Astrocyte of the cerebellum (primary cell): ENCODE measurements around the gene POP4.
"Not testable (repeated sequence)": the region's sequence is repeated elsewhere in the genome, so short reads cannot be mapped to it uniquely, and the experiment has no call there.

Source experiments
- DNase-seq: peaks from one replicate; pipeline ENCODE4 v3.0.0-alpha.2; 2011; ENCODE audit warnings: low read depth
- H3K4me3 ChIP-seq: 2 replicates; pipeline ENCODE4 v1.5.1; 2011; ENCODE audit warnings: mild to moderate bottlenecking, low read depth, low read length, moderate library complexity
- CTCF ChIP-seq: IDR thresholded peaks from 2 replicates; pipeline ENCODE4 v1.5.1; 2012; ENCODE audit warnings: low read length, low read depth, moderate library complexity, mild to moderate bottlenecking; ENCODE audit errors: missing control alignments
- in situ Hi-C: cut with HindIII; loops from 2 replicates; pipeline ENCODE4 v1.10.0; 2017; ENCODE audit warnings: low sequenced_read_pairs

POP4 gene

DNA sequence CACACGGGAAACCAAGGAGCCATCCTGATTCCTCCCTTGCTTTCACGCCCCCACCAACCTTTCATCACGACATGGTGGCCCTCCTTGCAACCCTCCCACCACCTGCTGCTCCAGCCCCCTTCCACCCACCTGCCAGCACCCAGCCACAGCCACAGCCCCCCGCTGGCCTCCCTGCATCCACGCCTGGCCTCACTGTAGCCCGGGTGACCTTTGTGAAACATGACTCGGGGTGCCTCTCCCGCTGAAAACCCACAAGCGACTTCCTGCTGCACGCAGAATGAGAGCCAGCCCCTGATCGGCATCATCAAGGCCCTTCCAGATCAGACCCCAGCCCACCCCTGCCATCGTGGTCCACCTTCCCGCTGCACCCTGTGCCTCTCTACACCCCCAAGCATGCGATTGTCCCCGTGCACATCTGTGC is 14.9 kb downstream of the POP4 start:
- DNase-seq: no peak
- TF ChIP-seq CTCF: no peak
- H3K4me3 ChIP-seq: no peak overlapping the region
- in situ Hi-C loops: loop anchor here (25.0 kb wide), 2 partner anchors 216 to 1016 kb away; no protein-coding TSS in a partner anchor

DNA sequence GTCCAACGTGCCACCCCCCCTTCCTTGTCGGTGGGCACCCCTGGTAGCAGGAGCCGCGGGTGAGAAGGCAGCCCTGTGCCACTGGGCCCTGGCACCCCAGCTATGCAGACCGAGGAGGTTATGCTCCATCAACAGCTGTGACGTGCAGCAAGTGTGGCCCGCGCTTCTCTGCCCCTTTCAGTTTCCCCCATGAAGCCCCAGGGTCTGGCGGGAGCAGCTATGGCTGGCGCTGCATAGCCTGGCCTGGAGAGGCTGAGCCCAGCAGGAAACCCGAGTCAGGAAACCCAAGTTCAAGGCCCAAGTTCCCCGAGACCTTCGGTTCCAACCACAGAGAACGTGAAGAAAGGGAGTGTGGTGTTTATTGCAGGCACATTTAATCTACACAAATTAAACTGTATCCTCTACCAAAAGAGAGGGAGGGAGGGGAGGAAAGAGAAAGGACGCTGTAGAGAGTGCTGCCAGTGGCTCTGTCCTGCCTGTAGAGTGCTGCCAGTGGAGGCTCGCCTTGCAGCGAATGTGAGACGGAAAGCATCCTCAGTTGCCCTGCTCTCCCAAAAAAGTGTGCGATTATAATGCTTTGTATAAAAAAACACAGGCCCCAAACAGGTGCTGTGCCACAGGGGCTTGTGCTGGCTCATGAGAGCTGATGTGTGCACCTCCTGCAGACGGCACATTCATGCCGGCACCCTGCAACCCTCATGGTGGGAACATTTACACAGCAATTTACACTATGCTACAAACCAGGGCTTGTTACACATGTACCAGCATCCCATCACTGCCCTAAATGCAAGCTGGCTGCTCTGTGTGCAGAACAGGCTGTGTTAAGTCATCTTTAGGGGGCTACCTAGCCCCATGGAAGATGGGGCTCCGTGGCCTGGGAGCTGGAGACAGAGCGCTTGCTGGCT is 16.3 kb downstream of the POP4 start:
- no peak overlapping the region for H3K4me3 ChIP-seq
- in situ Hi-C loops: loop anchor here (25.0 kb wide), 2 partner anchors 215 to 1015 kb away; no protein-coding TSS in a partner anchor
- no peak for TF ChIP-seq CTCF
- DNase-seq: no peak

DNA sequence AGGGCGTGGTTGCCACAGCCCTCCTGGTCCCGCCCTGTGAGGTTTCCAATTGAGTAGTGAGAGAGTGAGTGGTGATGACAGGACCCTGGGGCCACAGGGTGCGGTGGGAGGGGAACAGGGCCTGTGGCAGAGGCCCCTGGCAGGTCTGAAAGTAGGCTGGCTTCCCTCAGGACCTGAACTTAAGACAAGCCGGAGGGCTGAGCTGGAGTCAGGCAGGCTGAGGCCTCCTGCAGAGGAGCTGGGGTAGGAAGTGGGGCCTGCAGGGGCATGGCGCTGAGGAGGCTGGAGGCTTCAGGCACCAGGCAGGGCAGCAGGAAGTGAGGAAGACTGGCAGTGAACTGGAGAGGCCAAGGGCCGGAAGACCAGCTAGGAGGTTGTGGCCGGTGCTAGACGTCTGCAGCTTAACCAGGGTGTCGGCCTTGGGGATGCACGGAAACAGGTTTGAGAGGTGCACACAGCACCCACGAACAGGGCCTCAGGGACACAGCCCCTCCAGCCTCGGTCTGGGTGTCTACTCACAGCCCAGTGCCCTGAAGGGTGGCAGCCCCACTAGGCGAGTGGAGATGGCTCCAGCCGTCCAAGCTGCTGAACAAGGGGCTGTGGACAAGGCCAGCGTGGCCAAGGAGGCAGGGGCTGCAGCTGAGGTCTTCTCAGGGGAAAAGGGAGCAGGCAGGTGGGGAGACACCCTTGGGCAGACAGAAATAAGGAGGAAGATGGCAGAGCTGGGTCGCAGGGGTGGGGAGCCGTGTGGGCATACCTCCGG is 17.8 kb downstream of the POP4 start:
- DNase-seq: no peak
- in situ Hi-C loops: loop anchor here (25.0 kb wide), 2 partner anchors 213 to 1013 kb away; no protein-coding TSS in a partner anchor

GRCh38 chr19:29624489-29625185 is 18.6 kb downstream of the POP4 start:
- no peak overlapping the region for H3K4me3 ChIP-seq
- no peak for TF ChIP-seq CTCF
- DNase-seq: no peak
- in situ Hi-C loops: loop anchor here (25.0 kb wide), 2 partner anchors 213 to 1013 kb away; no protein-coding TSS in a partner anchor

More for the DNA sequence above, 17.8 kb downstream of the POP4 start:
- no peak overlapping the region for H3K4me3 ChIP-seq
- no peak for TF ChIP-seq CTCF

- no peak for DNase-seq
- H3K4me3 ChIP-seq: no peak overlapping the region
- in situ Hi-C loops: no loop called here
- no peak for TF ChIP-seq CTCF
Observed at GRCh38 chr19:29625186-29625651, 19.1 kb downstream of the POP4 start.

GRCh38 chr19:29626386-29626785 is 20.3 kb downstream of the POP4 start:
- no peak for TF ChIP-seq CTCF
- DNase-seq: no peak
- in situ Hi-C loops: no loop called here
- H3K4me3 ChIP-seq: no peak overlapping the region

DNA sequence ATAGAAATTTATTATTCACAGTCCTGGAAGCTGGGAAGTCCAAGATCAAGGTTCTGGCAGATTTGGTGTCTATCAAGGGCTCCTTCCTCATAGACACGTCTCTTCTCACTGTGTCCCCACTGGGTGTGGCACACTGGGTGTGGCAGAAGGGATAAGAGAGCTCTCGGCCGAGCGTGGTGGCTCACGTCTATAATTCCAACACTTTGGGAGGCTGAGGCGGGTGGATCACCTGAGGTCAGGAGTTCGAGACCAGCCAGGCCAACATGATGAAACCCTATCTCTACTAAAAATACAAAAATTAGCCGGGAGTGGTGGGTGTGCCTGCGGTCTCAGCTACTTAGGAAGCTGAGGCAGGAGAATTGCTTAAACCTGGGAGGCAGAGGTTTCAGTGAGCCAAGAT is 20.7 kb downstream of the POP4 start:
- in situ Hi-C loops, H3K4me3 ChIP-seq, DNase-seq: not testable (repeated sequence)
